NB4 (cell line): ENCODE results near the gene ZNF697.

Experiments used
- DNase-seq: peaks from one replicate; pipeline ENCODE4 v3.0.0; 2010; ENCODE audit warnings: low read depth
- H3K4me3 ChIP-seq: one replicate; pipeline ENCODE4 v1.5.1; 2011; ENCODE audit warnings: mild to moderate bottlenecking, low read depth, low read length, moderate library complexity
- MYC ChIP-seq: IDR thresholded peaks from 2 replicates; pipeline ENCODE4 v1.6.1; 2011; ENCODE audit warnings: low read depth, low read length
- POLR2A ChIP-seq: IDR thresholded peaks from 2 replicates; pipeline ENCODE4 v1.6.1; 2011; ENCODE audit warnings: mild to moderate bottlenecking; ENCODE audit not compliant: insufficient read length; ENCODE audit errors: extremely low read depth
- TF ChIP-seq, protein P1 (sequence below): IDR thresholded peaks from one replicate; pipeline ENCODE4 v1.5.1; 2012; ENCODE audit warnings: low read depth, low read length
- TF ChIP-seq, protein P2 (sequence below): IDR thresholded peaks from 2 replicates; pipeline ENCODE4 v1.6.1; 2011; ENCODE audit warnings: low read depth, low read length

ZNF697 gene

DNA sequence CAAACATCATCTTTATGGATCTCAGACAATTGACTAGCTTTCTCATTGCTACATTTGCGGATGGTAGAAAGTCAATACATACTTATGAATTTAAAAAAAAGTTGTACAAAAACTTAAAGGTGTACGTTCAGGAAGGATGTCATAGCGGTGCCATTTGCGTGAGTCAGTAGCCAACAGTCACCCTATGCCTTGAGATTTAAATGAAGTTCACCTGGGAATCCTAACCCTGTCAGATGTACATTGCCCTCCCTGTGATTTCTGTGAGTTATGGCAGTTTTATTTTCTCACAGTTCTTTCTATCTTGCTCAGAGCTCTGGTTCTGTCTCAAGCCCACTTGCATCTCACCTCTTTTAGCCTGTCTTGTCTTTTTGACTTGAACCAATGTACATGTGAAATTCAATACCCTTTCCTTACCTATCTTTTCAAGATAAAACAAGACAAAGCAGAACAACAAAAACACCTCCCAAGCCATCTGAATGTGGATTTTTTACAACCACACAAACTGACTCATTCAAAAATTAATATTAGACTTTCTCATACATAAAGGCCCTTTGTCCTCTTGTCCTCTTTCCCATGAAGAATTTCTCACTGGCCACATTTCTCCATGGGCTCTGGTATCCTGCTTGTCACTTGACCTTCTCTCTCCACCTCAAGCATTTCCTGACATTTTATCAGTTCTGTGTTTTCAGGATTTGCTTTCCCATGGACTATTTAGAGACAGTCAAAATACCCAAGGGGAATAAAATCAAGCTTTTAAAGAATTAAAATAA is 25.3 kb upstream of the ZNF697 start:
- no peak for TF ChIP-seq POLR2A
- TF ChIP-seq, protein P1, sequence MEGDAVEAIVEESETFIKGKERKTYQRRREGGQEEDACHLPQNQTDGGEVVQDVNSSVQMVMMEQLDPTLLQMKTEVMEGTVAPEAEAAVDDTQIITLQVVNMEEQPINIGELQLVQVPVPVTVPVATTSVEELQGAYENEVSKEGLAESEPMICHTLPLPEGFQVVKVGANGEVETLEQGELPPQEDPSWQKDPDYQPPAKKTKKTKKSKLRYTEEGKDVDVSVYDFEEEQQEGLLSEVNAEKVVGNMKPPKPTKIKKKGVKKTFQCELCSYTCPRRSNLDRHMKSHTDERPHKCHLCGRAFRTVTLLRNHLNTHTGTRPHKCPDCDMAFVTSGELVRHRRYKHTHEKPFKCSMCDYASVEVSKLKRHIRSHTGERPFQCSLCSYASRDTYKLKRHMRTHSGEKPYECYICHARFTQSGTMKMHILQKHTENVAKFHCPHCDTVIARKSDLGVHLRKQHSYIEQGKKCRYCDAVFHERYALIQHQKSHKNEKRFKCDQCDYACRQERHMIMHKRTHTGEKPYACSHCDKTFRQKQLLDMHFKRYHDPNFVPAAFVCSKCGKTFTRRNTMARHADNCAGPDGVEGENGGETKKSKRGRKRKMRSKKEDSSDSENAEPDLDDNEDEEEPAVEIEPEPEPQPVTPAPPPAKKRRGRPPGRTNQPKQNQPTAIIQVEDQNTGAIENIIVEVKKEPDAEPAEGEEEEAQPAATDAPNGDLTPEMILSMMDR: no peak
- no peak for TF ChIP-seq MYC
- no peak overlapping the region for H3K4me3 ChIP-seq
- DNase-seq: no peak

DNA sequence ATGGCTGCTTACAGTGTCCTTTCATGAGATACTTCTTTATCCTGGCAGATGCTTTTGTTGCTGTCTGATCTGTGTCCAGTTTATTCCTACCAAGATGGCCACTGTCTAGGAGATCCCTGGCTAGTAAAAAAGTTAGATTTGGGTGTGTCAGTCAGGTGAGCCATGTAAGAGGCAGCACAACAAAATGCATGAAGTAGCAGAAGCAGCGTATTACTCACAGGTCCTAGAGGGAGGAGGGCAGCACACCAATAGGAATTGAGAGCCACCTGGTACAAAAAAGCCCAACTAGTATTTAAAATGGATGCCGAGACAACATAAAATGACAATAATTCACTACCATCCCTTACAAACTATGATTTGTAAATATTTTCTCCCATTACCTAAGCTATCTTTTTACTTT is 22.8 kb upstream of the ZNF697 start:
- H3K4me3 ChIP-seq: no peak overlapping the region
- TF ChIP-seq MYC: no peak
- TF ChIP-seq POLR2A: no peak
- TF ChIP-seq, protein P2, sequence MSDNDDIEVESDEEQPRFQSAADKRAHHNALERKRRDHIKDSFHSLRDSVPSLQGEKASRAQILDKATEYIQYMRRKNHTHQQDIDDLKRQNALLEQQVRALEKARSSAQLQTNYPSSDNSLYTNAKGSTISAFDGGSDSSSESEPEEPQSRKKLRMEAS: no peak
- TF ChIP-seq, protein P1: no peak
- no peak for DNase-seq

DNA sequence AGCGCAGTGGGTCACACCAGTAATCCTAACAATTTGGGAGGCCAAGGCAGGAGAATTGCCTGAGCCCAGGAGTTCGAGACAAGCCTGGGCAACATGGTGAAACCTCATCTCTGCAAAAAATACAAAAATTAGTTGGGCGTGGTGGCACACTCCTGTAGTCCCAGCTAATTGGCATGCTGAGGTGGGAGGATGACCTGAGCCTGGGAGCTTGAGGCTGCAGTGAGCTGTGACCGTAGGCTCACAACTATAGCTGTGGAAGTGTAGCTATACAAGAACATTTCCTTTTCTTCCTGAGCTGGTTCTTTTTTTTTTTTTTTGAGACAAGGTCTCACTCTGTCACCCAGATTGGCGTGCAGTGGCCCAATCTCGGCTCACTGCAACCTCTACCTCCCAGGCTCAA is 19.1 kb upstream of the ZNF697 start:
- no peak overlapping the region for H3K4me3 ChIP-seq
- TF ChIP-seq MYC (no peak), POLR2A (no peak)
- TF ChIP-seq, protein P1: no peak
- TF ChIP-seq, protein P2: no peak
- no peak for DNase-seq

DNA sequence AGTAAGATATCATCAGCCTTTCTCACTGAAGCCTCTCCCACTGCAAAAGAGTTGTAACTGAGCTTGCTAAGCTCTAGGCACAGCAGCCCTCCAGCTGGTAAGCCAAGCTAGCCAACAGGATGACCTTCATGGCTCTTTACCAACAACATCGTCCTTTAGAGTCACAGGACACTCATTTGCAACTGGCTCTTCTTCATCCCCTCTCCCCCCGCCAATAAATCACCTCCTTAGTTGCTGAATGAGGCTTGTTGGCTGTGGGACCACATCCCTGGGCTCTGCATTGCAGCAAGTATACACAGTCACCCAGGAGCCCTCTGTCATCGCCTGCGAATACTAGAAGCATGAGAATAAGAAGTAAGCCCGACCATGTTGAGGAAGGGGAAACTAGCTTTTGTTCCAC is 16.0 kb upstream of the ZNF697 start:
- TF ChIP-seq, protein P1: no peak
- TF ChIP-seq POLR2A: no peak
- TF ChIP-seq, protein P2: no peak
- no peak for TF ChIP-seq MYC

DNA sequence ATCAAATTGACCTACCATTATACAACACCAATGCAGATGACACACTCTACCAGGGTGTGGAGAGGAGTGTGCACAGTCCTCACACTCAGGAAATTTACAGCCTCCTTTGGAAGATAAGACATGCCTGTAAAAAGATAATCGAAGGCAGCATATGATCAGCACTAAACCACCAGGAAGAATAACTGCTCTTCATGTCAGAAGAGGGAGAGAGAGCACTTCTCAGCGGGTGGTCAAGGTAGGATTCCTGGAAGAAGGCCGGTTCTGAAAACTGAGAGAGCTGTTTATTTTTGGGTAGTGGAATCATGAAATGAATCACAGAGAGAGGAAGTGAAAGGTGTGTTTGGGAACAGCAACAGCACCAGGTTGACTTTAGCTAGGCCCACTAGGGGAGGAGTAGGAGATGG is 14.0 kb upstream of the ZNF697 start:
- DNase-seq: no peak
- TF ChIP-seq, protein P1: no peak
- no peak overlapping the region for H3K4me3 ChIP-seq

More for the DNA sequence above, 16.0 kb upstream of the ZNF697 start:
- no peak for DNase-seq
- H3K4me3 ChIP-seq: no peak overlapping the region

DNA sequence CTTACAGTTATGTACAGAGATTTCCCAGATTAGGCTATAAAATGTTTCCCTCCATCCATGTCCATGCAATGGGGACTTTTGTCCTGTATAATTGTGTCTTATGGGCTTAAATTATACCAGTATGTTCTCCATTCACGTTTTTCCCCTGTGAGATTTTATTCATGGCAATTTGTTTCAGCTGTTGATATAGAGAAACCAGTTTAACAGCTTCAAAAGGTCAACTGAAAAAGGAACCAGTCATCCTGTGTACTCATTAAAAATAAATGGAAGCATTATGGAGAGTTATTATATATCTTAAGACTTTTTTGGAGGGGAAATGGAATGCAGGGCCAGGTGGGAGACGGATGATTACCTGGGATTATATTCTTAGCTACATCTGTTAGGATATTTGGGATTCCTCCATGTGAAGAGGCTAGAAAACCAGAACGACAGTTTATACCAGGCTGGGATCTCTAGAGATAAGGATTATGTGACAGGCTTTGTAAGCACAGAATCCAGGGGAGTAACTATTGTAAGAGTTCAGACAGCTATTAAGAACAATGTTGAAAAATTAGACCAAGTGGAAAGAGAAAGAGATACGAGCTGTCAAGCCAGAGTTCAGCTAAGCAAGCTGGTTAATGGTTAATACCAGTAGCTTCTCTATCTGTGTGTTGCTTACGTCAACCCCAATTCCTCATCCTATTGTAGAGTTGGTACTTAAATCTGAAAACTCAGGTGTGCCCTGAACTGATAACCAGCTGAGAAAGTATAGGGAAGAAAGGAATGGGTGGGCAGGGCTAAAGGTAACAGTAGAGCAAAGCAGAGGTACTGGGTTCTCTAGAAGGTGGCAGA is 12.4 kb upstream of the ZNF697 start:
- no peak overlapping the region for H3K4me3 ChIP-seq
- DNase-seq: no peak
- TF ChIP-seq, protein P2: no peak
- TF ChIP-seq, protein P1: no peak
- TF ChIP-seq MYC (no peak), POLR2A (no peak)
